HG03378 (cell line): Measurements from ENCODE around the gene ANO4.

Experiments
- ATAC-seq: cut with Tn5 transposase; IDR thresholded peaks from one replicate; pipeline ENCODE4 v1.9.1; 2021; ENCODE audit warnings: mild to moderate bottlenecking, moderate library complexity; ENCODE audit not compliant: unreplicated experiment

ANO4 gene

GRCh38 chr12:101168001-101168400 is 373.4 kb downstream of the ANO4 start:
- ATAC-seq = no peak

- ATAC-seq = no peak
These were observed 377.7 kb downstream of the ANO4 start for GRCh38 chr12:101172316-101172715.

DNA sequence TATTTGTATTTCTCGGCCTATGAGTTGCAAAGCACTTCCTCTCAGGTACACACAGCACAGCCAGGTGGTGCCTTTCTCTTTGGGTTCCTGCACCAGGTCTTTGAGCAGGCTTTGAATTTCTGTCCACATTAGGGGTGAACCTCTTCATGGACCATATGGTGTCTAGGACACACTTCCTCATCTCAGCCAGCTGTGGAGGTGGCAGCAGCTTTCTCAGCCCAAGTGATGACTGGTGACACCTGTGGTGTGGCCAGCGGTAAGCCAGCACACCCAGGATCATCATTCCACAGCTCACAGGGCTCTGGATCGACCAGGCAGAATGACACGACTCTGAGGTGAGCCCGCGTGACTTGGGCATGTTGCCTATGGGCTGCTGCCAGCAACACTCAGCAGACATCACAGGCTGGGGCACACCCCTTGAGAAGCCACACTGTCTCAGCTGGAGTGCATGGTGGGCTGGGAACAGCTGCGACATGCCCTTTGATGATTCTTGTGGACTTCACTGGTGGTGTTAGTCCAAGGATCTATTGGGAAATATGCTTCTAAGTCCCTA is 378.7 kb downstream of the ANO4 start:
- ATAC-seq = no peak

- ATAC-seq = no peak
These were observed 380.0 kb downstream of the ANO4 start for GRCh38 chr12:101174541-101174940.
